COLO668 (cell line): Measurements from ENCODE around the gene ERCC1.
"Not testable (repeated sequence)": the region's sequence is repeated elsewhere in the genome, so short reads cannot be mapped to it uniquely, and the experiment has no call there.

Experiments
- DNase-seq: peaks from one replicate; lab custom pipeline; 2025; ENCODE audit not compliant: unreplicated experiment; lab: John Stamatoyannopoulos, UW

Gene ERCC1

DNA sequence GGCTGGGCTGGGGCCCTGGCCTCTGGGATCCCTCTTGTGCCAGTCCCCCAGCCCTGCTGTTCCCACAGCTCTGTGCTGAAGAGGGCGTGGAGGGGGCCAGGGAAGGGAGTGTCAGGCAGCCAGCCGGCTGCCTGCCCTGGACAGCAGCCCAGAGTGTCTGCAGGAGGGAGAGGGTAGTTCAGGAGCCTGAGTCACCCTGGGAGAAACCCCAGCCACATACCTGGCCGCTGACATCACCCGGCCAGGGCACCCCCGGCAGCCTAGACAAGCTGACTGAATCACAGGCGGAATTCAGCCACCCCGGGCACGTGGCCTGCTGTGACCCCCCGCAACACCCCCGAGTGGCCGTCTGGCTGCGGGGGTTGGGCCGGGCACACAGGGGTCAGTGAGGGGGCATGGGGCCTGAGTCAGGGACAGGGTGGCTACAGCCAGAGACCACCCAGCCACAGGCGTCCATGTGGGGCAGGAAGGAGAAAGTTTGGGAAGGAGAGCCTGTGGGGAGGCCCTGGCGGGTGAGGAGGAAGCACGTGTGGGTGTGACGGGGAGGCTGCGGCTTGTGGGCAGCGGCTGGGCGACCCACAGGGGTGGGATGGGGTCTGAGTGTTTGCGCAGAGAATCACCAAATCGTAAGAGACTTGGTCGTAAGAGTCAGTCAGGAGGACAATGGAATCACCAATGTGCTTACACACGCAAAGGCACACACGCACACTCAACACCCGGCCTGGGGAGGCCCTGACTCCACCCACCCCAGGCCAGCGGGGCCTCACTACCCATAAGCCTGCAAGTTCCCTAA, 32.2 kb upstream of the ERCC1 start:
- DNase-seq = peak; percentile 82

DNA sequence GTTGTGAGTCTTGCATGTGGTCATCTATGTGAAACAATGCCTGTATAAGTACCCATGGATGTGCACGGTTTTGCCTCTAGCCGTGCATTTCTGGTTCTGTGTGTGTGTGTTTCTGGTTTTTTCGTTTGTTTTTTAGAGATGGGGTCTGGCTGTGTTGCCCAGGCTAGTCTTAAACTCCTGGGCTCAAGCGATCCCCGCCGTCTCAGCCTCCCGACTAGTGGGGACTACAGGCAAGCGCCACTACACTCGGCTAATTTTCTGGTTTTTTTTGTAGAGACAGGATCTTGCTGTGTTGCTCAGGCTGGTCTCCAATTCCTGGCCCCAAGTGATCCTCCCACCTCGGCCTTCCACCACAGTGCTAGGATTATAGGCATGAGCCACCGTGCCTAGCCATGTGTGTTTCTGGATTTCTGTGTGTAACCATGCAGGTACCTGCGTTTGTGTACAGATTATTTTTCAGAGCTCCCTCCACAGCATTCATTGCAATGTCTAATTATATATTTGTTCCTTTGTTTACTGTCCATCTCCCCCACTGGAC, 28.2 kb upstream of the ERCC1 start:
- DNase-seq = no peak

DNA sequence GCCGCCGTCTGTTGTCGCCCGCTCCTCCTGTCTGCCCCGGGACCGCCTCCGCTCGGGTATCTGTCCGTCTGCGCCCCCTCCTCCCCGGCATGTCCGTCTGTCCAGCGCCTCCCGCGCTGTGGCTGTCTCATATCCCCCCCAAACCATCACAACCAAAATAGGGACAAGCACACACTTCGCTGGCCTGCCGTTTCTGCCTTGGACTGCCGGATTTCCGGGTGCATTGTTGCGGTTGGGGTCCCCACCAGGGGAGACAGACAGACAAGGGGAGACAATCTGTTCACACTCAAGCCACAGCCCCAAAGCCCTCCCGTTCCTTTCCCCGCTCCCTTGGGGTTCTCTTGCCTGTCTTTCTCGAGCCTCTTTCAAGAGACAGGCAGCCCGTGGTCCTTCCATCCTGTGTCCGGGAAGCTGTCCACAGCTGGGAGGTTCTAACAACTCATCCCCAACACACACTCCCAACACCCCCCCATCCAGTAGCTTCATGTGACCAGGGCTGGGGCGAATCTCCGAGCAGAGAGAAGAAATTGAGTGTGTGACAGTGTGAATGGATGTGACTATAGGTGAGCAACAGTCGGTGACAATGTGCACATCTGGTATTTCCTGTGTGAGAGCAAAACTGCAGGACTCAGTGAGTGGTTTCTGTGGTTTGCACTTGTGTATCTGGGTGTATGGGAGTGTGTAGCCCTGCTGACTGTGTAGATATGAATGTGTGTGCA, 27.6 kb upstream of the ERCC1 start:
- peak; percentile 25 for DNase-seq

DNA sequence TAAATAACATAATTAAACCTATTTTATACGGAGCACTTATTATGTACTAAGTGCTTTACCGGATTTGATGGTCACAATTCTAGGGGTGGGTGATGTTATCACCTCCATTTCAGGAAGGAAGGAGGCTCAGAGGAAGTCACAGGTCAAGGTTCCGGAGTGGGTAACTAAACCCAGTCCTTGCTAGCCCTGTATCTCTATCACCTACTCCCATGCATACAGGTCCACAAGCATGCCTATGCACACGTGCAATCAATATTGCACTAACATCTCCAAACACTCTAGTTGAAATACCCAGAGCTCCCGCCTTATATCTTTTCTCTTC, 26.3 kb upstream of the ERCC1 start:
- no peak for DNase-seq

DNA sequence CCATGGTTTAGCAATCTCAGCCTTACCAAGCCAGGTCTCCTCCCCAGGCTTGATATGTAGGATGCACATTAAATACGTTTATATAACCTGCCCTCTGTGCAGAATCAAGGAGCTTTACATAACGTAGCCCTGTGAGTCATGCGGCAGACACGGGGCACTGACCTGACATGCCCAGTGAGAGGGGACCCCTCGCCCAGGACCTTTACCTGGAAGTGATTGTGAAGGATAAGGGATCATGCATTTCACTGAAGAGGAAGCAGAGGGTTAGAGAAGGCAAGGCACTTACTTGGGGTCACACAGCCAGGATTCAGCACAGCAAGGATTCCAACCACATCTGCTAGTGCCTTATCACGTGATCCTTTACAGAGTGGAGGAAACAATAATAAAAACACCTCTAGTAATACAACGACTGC, 25.2 kb upstream of the ERCC1 start:
- DNase-seq = peak; percentile 10

DNA sequence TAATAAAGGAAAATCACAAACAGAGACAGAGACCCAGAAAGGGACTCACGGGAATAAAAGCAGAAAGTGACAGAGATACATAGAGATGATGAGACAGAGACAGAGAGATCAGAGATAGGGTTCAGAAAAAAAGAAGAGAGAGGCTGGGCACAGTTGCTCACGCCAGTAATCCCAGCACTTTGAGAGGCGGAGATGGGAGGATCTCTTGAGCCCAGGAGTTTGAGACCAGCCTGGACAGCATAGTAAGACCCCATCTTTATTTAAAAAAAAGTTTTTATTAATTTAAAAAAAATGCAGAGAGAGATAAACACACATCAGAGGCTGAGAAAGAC, 24.7 kb upstream of the ERCC1 start:
- no peak for DNase-seq

DNA sequence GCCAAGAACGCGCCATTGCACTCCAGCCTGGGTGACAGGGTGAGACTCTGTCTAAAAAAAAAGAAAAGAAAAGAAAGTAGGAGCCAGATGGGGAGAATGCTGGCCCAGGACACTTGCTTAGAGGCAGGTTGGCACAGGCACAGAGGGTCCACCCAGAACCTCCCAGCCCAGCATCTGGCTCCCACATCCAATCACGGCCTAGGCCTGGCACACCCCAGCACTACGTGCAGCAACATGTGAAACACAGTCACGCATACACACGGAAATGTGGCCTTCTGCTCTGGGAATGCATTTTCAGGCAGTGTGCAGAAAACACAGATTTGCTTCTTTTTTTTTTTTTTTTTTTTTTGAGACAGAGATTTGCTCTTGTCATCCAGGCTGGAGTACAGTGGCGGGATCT, 23.2 kb upstream of the ERCC1 start:
- DNase-seq = no peak

DNA sequence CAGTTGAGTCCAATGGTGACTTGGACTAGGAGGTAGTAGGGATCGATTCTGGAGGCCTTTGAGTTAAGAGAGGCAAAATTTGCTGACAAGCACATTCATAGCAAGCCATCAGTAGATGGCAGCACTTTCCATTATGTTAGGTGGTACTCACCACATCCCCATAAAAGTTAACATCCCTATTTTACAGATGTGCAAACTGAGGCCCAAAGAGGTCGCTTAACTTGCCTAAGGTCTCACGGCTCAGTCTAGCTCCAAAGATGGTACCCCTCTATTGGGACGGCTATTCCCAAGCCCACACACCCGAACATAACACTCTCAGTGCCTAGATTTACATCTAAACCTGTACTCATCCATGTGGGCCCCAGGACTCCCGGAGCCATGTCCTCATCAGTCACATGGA, 22.6 kb upstream of the ERCC1 start:
- no peak for DNase-seq

DNA sequence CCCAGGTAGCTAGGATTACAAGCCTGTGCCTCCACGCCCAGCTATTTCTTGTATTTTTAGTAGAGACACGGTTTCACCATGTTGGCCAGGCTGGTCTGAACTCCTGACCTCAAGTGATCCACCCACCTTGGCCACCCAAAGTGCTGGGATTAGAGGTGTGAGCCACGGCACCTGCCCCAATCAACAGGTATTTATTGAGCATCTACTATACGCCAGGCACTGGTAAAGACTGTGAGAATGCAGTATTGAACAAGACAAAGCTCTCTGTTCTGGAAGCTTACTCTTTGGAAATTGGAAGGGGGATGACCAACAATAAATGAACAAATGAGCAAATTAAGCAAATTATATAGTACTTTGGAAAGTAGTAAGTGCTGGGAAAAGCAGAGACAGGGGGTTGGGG, 21.4 kb upstream of the ERCC1 start:
- no peak for DNase-seq

DNA sequence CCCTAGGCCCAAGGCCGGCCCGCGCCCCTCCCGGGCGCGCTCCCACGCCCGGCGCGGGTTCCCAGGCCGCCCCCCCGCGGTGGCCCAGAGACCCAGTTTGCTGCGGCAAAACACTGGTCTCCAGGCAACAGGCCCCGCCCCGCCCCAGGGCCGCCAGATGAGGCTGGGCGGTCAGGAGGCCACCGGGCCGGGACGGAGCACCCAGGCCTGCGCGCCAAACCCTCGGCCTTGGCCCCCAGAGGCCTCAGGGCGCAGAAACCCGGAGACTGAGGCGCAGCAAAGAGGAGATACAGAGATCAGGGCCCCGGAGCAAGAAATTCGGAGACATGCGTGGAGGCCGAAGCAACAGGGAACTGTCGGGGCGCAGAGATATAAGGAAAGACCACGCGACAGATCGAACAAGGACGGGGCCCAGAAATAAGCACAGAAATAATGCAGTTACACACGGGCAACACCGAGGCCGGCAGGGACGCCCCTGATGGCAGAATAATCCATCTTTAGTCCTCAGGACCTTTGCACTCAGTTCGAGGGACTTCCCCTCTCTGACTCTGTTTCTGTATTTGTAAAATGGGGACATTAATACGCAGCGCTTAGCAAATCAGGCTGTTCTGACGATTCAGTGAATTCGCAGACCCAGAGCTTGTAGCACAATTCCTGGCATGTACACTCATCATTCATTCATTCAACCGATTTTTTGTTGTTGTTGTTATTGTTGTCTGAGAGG, 20.8 kb upstream of the ERCC1 start:
- DNase-seq = peak; percentile 89

DNA sequence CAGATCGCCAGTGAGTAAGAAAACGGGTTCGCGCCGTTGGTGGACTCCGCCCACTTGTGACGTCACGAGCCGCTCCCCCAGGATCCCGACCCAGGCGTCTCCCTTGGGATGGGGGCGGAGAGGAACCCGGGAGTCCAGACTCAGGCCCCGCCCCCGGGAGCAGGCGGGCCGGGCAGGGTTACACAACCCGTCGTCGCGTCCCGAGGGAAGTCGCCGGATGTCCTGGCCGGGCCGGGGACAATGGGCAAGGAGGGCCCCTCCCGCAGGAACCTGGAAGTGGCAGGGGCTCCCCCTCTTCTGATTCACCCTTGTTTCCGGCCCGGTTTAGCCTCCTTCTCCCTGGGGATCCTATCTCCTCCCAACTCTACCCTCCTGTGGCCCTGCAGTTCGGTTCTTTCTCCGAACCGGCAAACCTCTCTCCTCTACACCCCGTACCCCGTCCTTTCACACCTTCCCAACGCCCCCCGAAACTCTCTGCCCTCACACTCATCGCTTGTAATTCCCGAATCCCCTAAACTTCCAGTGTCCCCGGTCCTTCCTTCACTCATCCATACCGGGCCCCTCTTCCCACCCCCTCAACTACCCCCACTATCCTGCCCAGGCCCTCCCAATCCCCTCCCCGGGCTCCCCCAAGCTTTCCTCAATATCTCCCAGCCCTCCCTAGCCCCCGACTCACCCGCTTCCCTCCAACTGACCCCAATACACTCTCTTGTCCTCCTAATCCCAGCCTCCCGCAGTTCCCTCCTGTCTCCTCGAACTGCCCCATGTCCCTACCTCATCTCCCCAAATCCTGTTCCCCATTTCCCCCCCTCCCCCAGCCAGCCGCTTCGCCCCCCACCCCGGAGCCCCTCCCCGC, 20.0 kb upstream of the ERCC1 start:
- DNase-seq = peak; percentile 84

DNA sequence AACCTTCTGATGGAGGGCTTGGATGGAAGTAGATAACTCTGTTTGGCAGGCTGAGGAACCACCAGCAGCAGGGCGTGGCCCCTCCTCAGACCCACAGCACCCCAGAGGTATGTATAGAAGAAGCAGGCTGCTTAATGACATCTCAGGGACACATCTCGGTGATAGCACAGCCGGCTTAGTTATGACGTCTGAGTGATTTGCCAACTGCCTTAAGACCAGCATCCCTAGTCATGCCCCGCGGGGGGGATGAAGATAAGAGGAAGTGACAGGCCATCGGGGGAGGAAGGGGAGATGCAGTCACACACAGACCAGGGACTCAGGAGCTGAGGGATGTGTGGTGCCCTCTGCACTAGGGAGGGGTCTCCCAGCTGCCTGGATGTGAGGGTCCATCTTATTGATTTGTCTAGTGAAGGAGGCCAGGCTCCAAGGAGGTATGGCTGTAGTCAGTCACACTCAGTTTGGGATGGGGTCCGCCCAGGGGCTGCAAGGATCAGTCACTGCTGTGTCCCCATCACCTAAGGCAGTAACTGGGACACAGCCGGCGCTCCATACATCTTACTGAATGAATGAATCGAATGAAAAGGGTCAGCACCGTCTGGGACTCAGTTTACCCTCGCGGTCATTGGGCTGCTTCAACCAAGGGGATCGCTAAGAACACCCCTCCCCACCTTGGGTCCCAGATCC, 19.2 kb upstream of the ERCC1 start:
- DNase-seq = peak; percentile 18

DNA sequence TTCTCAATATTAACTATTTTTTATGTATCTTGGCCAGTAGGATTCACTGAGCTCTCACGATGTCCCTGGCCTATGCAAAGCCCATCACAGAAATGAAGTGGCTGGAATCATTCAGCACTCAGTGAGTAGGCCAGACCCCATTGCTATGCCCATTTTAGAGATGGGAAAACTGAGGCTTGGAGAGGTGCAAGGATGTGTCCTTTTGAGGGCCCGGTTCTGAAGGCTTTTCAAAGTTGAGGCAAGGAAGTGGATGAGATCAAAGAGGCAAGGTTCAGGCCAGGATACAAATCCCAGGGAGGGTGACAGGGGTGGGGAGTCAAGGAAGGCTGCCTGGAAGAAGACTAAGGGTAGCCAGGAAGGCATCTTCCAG, 18.7 kb upstream of the ERCC1 start:
- no peak for DNase-seq

DNA sequence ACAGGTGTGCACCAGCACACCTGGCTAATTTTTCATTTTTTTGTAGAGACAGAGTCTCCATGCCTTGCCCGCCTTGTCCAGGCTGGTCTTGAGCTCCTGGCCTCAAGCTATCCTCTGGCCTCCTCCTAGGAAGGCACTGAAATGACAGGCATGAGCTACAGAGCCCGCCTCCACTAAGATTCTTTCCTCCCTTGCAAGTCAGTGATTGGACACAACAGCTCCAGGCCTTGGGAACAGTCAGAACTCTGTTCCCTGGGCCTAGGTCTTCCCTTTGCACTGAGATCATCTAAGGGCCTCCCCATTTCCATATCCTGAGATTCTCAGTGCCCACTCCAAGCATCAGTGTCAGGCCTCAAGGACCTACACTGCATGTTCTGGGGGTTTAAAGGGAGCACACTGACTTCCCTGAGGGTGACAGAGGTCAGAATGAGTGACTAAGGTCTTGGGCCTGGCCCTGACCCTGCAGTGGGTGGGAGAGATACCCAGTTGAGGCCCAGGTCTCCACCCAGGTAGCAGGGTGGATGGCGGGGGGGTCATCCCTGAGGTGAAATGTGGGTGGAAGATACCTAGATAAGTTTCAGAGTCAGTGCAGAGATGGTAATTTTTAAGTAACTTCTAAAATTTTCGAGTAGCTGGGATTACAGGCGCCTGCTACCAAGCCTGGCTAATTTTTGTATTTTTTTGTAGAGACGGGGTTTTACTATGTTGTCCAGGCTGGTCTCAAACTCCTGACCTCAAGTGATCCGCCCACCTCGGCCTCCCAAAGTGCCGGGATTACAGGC, 17.3 kb upstream of the ERCC1 start:
- DNase-seq = no peak

DNA sequence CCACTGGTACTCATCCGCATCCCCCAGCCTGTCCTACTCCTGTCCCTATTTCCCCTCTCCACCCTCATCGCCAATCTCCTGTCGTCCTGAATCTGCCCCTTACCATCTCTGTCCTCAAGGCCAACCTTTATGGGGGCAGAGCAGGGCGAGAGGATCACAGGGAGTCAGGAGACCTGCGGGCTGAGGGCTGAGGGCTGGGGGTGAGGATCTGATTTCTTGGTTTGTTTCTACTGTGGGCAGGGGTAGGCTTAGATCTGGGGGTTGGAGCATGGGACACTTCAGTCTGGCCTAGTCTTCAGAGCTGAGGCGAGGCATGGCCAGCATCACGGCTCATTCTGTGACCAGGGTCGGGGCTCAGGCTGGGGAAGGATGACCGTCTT, 16.5 kb upstream of the ERCC1 start:
- DNase-seq = no peak

DNA sequence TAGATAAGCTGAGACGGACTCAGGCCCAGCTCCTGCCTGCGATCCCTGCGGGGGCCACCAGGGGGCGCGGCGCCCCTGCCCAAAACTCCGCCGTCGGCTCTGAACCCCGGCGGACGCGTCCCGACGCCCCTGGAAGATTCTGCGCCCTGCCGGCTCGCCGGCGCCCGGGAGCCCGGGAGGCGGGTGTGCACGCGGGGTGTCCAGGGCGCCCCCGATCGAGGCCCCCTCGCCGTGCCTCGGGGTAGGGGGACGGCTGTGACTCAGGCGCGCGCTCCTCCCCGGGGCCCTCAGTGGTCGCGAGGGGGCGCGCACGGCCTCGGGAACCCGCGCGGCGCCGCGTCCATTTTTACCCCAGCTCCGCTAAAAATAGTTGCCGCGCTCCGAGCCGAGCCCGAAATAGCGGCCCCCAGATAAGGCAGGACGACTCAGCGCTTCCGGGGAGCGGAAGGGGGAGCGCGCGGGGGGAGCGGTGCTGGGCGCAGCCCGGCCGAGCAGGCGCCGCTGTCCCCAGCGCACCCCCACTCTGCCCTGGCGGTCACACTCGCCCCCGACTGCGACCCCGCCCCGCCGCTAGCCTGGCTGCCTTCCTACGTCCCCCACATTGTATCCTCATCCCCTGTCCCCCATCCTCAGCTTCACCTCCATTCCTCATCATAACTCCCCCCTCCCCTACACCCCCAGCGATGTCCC, 16.0 kb upstream of the ERCC1 start:
- peak; percentile 85 for DNase-seq

DNA sequence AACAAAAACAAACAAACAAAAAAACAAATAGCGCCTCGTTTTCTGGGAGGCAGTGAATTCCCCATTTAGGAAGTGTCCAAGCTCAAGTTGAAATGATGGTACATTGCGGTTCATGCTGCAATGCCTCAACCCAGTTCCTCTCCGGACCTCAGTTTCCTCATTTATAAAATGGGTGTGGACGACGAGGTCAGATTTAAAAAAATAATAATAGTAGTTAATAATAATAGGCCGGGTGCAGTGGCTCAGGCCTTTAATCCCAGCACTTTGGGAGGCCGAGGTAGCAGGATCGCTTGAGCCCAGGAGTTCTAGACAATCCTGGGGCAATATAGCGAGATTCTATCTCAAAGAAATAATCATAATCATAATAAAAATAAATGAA, 15.5 kb upstream of the ERCC1 start:
- no peak for DNase-seq

DNA sequence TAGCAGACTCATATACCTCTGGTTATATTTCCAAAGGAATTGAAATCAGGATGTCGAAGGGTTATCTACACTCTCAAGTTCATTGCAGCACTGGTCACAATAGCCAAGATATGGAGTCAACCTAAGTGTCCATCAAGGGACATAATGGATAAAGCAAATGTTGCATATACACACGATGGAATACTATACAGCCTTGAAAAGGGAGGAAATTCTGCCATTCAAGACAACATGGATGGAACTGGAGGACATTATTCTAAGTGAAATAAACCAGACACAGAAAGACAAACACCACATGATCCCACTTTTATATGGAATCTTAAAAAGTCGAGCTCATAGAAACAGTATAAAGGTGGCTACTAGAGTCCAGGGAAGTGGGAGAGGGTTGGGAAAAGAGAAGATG, 13.6 kb upstream of the ERCC1 start:
- DNase-seq = no peak

DNA sequence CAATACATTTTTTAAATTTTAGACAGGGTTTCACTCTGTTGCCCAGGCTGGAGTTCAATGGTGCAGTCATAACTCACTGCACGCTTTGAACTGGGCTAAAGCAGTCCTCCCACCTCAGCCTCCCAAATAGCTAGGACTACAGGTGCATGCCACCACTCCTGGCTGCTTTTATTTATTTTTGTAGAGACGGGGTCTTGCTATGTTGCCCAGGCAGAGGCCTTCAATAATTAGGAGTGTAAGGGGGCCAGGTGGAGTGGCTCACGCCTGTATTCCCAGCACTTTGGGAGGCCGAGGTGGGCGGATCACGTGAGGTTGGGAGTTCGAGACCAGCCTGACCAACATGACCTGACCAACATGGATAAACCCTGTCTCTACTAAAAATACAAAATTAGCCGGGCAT, 8.8 kb upstream of the ERCC1 start:
- DNase-seq = not testable (repeated sequence)
